Caco-2 (cell line): Measurements from ENCODE around the gene DIAPH2. TPM values are rescaled to one million over a fixed set of nuclear protein-coding genes. Genes with fewer than 3 reads are reported as not detected.
A peak's percentile ranks its signal among the peaks of the same experiment; 100 is the strongest.

Source experiments
- BruUV-seq: library from RNA; stranded (reverse); fragments of 400-500 nt; replicated peaks from 2 replicates; lab custom pipeline; 2021; lab: Mats Ljungman, UMichigan
- CTCF ChIA-PET: fragments of 300-600 bp; sonication (Branson Sonifier 250); formaldehyde crosslinking; loops from one replicate; lab custom pipeline; 2022; ENCODE audit warnings: antibody characterized with exemption; lab: Charles Lee
- POLR2A ChIA-PET: fragments of 300-600 bp; sonication (Branson Sonifier 250); formaldehyde crosslinking; loops from one replicate; lab custom pipeline; 2022; ENCODE audit warnings: antibody characterized with exemption; lab: Charles Lee
- DNase-seq, 2 experiments: peaks; one replicate each; pipeline versions ENCODE4 v3.0.0 to v3.0.0-alpha.2; 2020 to 2022
- H3K27me3 ChIP-seq: replicated peaks from 2 replicates; pipeline ENCODE4 v1.6.0; 2011; ENCODE audit warnings: low read length; ENCODE audit not compliant: control insufficient read depth, insufficient read depth
- H3K36me3 ChIP-seq: 2 replicates; pipeline ENCODE4 v1.5.1; 2011; ENCODE audit warnings: low read length; ENCODE audit not compliant: control insufficient read depth, insufficient read depth
- H3K4me1 ChIP-seq: fragments of 250-450 bp; sonication (Bioruptor Pico); 2 replicates; pipeline ENCODE4 v1.5.1; 2020; ENCODE audit warnings: mild to moderate bottlenecking
- H3K4me3 ChIP-seq: 2 replicates; pipeline ENCODE4 v1.5.1; 2011; ENCODE audit warnings: low read depth, mild to moderate bottlenecking, control low read depth, low read length
- H3K9me3 ChIP-seq: fragments of 250-450 bp; sonication (Bioruptor Pico); 2 replicates; pipeline ENCODE4 v1.5.1; 2020; ENCODE audit warnings: mild to moderate bottlenecking, moderate library complexity
- H3K27ac Mint-ChIP-seq: one replicate; pipeline ENCODE4 v1.8.0; 2022; ENCODE audit warnings: mixed read lengths; ENCODE audit not compliant: unreplicated experiment
- H3K27me3 Mint-ChIP-seq: one replicate; pipeline ENCODE4 v1.8.0; 2022; ENCODE audit warnings: mixed read lengths; ENCODE audit not compliant: insufficient read depth, unreplicated experiment
- H3K36me3 Mint-ChIP-seq: one replicate; pipeline ENCODE4 v1.8.0; 2022; ENCODE audit warnings: mild to moderate bottlenecking, mixed read lengths; ENCODE audit not compliant: insufficient read depth, unreplicated experiment
- H3K4me1 Mint-ChIP-seq: one replicate; pipeline ENCODE4 v1.8.0; 2022; ENCODE audit warnings: low read depth, mixed read lengths; ENCODE audit not compliant: unreplicated experiment
- H3K4me3 Mint-ChIP-seq: one replicate; pipeline ENCODE4 v1.8.0; 2022; ENCODE audit warnings: mild to moderate bottlenecking, moderate library complexity, mixed read lengths; ENCODE audit not compliant: unreplicated experiment
- H3K9me3 Mint-ChIP-seq: one replicate; pipeline ENCODE4 v1.8.0; 2022; ENCODE audit warnings: mixed read lengths; ENCODE audit not compliant: unreplicated experiment
- intact Hi-C: fragments of 100-400 bp; cut with micrococcal nuclease; formaldehyde crosslinking; loops from one replicate; pipeline ENCODE4 v1.10.0; 2022; ENCODE audit not compliant: unreplicated experiment
- total RNA-seq: library from RNA; stranded (reverse); gene quantifications from 2 replicates; pipeline ENCODE4 v1.2.3, GENCODE V29; 2022
- TF ChIP-seq, protein P1 (sequence below), 2 experiments: fragments of 200-600 bp in 1 of 2; IDR thresholded peaks; 1 replicate in 1 of 2; 2 replicates in 1 of 2; pipeline versions ENCODE4 v1.5.1 to v1.8.0; 2011 to 2022; ENCODE audit warnings: antibody characterized with exemption in 1 of 2, control low read depth in 1 of 2, inconsistent platforms in 1 of 2, low read depth in 1 of 2, low read length in 1 of 2, mild to moderate bottlenecking in 1 of 2, moderate library complexity in 1 of 2; ENCODE audit not compliant: insufficient read depth in 1 of 2, severe bottlenecking in 1 of 2, unreplicated experiment in 1 of 2

The DIAPH2 gene
- total RNA-seq, 1 experiment from 2014 or later, result 16.1 TPM

DNA sequence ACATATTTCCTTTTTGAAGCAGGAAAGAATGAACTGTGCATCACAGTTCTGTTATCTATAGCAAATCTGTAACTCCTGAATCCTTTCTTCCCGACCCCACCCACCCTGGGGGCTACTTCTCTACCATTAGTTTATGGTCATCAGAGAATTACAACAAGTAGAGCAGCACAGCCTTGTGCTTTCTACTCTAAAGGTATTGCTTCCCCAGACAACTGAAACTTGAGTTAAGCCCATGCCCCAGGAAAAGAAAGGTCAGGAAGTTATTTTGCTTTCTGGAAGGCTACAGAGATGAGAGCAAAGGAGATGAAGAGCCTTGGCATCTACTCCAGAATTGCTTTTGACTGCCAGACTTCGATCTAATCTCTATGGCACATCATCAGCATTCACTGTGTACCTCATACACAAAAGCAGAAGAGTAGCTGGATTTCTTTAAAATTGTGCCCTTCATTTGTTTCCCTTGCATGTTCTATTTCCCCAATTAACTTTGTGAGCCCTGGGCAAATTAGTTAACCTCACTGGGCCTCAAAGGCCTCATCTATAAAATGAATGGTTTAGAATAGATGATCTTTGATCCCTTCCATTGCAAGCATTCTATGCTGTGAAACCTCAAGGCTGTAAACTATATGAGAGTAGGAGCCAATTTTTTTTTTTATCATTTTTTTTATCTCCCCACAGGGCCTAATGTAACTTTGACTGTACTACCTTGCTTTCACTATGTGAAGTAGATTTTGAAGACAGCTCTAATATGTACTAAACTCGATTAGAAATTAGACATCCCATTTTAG lies 794.7 kb downstream of the DIAPH2 start:
- H3K9me3 ChIP-seq, result no peaks in the 10 kb centered on the region
- no peaks in the 10 kb centered on the region for H3K9me3 Mint-ChIP-seq
- no peaks in the 10 kb centered on the region for H3K27me3 Mint-ChIP-seq
- no peak overlapping the region for H3K27ac Mint-ChIP-seq
- no TSS peak for BruUV-seq
- H3K36me3 ChIP-seq, result no peaks in the 10 kb centered on the region
- peak in 1 of 2 experiments; percentile 26 for DNase-seq
- H3K4me1 Mint-ChIP-seq, result peaks cover 8% of the 10 kb centered on the region
- no peak overlapping the region for H3K4me3 ChIP-seq
- ChIA-PET POLR2A (no interaction called here), CTCF (no interaction called here)
- intact Hi-C loops, result no loop called here
- H3K36me3 Mint-ChIP-seq, result peaks cover 6% of the 10 kb centered on the region
- no peaks in the 10 kb centered on the region for H3K27me3 ChIP-seq
- no peak overlapping the region for H3K4me3 Mint-ChIP-seq
- peaks cover 14% of the 10 kb centered on the region; the same call in 1 of the 2 replicates for H3K4me1 ChIP-seq
- TF ChIP-seq, protein P1, sequence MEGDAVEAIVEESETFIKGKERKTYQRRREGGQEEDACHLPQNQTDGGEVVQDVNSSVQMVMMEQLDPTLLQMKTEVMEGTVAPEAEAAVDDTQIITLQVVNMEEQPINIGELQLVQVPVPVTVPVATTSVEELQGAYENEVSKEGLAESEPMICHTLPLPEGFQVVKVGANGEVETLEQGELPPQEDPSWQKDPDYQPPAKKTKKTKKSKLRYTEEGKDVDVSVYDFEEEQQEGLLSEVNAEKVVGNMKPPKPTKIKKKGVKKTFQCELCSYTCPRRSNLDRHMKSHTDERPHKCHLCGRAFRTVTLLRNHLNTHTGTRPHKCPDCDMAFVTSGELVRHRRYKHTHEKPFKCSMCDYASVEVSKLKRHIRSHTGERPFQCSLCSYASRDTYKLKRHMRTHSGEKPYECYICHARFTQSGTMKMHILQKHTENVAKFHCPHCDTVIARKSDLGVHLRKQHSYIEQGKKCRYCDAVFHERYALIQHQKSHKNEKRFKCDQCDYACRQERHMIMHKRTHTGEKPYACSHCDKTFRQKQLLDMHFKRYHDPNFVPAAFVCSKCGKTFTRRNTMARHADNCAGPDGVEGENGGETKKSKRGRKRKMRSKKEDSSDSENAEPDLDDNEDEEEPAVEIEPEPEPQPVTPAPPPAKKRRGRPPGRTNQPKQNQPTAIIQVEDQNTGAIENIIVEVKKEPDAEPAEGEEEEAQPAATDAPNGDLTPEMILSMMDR (IDR thresholded peaks at IDR 0.05; ENCODE audit: insufficient read depth in 1 of 2, low read depth in 1 of 2, low read length in 1 of 2, severe bottlenecking in 1 of 2, unreplicated experiment in 1 of 2), result no peak

GRCh38 chrX:97481228-97481627 lies 796.6 kb downstream of the DIAPH2 start:
- Mint-ChIP-seq H3K9me3 (no peaks in the 10 kb centered on the region), H3K36me3 (peaks cover 6% of the 10 kb centered on the region), H3K4me1 (peaks cover 8% of the 10 kb centered on the region), H3K27ac (peak overlapping the region; percentile 72), H3K27me3 (no peaks in the 10 kb centered on the region), H3K4me3 (no peak overlapping the region)
- POLR2A ChIA-PET, result no interaction called here
- intact Hi-C loops, result no loop called here
- BruUV-seq, result no TSS peak
- TF ChIP-seq, protein P1 (IDR thresholded peaks at IDR 0.05; ENCODE audit: insufficient read depth in 1 of 2, low read depth in 1 of 2, low read length in 1 of 2, severe bottlenecking in 1 of 2, unreplicated experiment in 1 of 2), result no peak
- peaks cover 14% of the 10 kb centered on the region; the same call in 1 of the 2 replicates for H3K4me1 ChIP-seq
- peak; percentile 11 to 19 for DNase-seq
- no peaks in the 10 kb centered on the region for H3K27me3 ChIP-seq
- no peaks in the 10 kb centered on the region for H3K9me3 ChIP-seq
- CTCF ChIA-PET, result no interaction called here
- no peak overlapping the region for H3K4me3 ChIP-seq
- no peaks in the 10 kb centered on the region for H3K36me3 ChIP-seq

- H3K4me1 ChIP-seq, result peaks cover 14% of the 10 kb centered on the region; the same call in 1 of the 2 replicates
These were observed 798.1 kb downstream of the DIAPH2 start for GRCh38 chrX:97482666-97483300.

More at GRCh38 chrX:97482666-97483300, 798.1 kb downstream of the DIAPH2 start:
- DNase-seq, result no peak
- H3K4me3 ChIP-seq, result no peak overlapping the region
- H3K9me3 ChIP-seq, result no peaks in the 10 kb centered on the region
- peak overlapping the region; percentile 40 for H3K27ac Mint-ChIP-seq
- peaks cover 8% of the 10 kb centered on the region for H3K4me1 Mint-ChIP-seq
- no peak overlapping the region for H3K4me3 Mint-ChIP-seq
- TF ChIP-seq, protein P1 (IDR thresholded peaks at IDR 0.05; ENCODE audit: insufficient read depth in 1 of 2, low read depth in 1 of 2, low read length in 1 of 2, severe bottlenecking in 1 of 2, unreplicated experiment in 1 of 2), result no peak
- ChIA-PET CTCF (no interaction called here), POLR2A (no interaction called here)
- no peaks in the 10 kb centered on the region for H3K36me3 Mint-ChIP-seq
- H3K27me3 ChIP-seq, result no peaks in the 10 kb centered on the region
- no peaks in the 10 kb centered on the region for H3K36me3 ChIP-seq
- BruUV-seq, result no TSS peak
- no peaks in the 10 kb centered on the region for H3K9me3 Mint-ChIP-seq
- H3K27me3 Mint-ChIP-seq, result no peaks in the 10 kb centered on the region
- intact Hi-C loops, result no loop called here
